Panc1 (cell line): ENCODE measurements around the gene FAM229A.

ENCODE experiments used
- TF ChIP-seq, protein P1 (sequence below): fragments of 450-650 bp; IDR thresholded peaks from 2 replicates; pipeline ENCODE4 v1.5.1; 2017; ENCODE audit warnings: mild to moderate bottlenecking
- TF ChIP-seq, protein P2 (sequence below), 2 experiments: IDR thresholded peaks; 2 replicates each; pipeline ENCODE4 v1.6.1; 2011 to 2012; ENCODE audit warnings: low read depth in 2 of 2, control low read depth in 1 of 2, low read length in 1 of 2, mild to moderate bottlenecking in 1 of 2, moderate library complexity in 1 of 2; ENCODE audit not compliant: insufficient read depth in 1 of 2

DNA sequence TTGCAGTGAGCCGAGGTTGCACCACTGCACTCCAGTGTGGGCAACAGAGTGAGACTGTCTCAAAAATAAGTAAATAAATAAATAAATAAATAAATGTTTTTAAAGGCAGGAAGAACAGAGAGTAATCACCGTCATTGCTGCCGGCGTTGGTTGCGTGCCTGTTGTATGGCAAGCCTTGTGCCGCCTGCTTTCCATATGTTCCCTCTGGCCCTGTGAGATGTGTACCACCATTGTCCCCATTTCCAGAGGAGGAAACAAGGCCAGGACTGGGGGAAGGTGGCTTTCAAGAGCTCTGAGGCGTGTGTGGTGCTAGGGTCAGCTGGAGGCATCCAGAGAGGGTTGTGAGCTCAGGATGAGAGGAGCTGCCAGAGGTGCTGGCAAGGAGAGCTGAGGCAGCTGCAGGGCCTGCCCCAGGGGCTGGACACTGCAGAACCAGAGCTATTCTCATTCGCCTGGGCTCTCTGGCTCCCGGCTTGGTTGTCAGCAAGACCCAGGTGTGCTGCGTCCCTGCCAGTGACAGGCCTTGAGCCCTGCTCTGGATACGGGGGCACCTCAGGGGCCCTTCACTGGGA is 21.0 kb downstream of the FAM229A start:
- TF ChIP-seq, protein P1, sequence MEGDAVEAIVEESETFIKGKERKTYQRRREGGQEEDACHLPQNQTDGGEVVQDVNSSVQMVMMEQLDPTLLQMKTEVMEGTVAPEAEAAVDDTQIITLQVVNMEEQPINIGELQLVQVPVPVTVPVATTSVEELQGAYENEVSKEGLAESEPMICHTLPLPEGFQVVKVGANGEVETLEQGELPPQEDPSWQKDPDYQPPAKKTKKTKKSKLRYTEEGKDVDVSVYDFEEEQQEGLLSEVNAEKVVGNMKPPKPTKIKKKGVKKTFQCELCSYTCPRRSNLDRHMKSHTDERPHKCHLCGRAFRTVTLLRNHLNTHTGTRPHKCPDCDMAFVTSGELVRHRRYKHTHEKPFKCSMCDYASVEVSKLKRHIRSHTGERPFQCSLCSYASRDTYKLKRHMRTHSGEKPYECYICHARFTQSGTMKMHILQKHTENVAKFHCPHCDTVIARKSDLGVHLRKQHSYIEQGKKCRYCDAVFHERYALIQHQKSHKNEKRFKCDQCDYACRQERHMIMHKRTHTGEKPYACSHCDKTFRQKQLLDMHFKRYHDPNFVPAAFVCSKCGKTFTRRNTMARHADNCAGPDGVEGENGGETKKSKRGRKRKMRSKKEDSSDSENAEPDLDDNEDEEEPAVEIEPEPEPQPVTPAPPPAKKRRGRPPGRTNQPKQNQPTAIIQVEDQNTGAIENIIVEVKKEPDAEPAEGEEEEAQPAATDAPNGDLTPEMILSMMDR: no peak
- TF ChIP-seq, protein P2, sequence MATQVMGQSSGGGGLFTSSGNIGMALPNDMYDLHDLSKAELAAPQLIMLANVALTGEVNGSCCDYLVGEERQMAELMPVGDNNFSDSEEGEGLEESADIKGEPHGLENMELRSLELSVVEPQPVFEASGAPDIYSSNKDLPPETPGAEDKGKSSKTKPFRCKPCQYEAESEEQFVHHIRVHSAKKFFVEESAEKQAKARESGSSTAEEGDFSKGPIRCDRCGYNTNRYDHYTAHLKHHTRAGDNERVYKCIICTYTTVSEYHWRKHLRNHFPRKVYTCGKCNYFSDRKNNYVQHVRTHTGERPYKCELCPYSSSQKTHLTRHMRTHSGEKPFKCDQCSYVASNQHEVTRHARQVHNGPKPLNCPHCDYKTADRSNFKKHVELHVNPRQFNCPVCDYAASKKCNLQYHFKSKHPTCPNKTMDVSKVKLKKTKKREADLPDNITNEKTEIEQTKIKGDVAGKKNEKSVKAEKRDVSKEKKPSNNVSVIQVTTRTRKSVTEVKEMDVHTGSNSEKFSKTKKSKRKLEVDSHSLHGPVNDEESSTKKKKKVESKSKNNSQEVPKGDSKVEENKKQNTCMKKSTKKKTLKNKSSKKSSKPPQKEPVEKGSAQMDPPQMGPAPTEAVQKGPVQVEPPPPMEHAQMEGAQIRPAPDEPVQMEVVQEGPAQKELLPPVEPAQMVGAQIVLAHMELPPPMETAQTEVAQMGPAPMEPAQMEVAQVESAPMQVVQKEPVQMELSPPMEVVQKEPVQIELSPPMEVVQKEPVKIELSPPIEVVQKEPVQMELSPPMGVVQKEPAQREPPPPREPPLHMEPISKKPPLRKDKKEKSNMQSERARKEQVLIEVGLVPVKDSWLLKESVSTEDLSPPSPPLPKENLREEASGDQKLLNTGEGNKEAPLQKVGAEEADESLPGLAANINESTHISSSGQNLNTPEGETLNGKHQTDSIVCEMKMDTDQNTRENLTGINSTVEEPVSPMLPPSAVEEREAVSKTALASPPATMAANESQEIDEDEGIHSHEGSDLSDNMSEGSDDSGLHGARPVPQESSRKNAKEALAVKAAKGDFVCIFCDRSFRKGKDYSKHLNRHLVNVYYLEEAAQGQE (IDR thresholded peaks at IDR 0.05; ENCODE audit: insufficient read depth in 1 of 2, low read depth in 2 of 2, low read length in 1 of 2): no peak
